Lower lobe of right lung (tissue), 2 donors: ENCODE results near the gene DAPL1. TPM values are rescaled to one million over a fixed set of nuclear protein-coding genes. Genes with fewer than 3 reads are reported as not detected.

Experiments used
- ATAC-seq, 2 donors: fragments of 200-7000 bp; cut with Tn5 transposase; one replicate each; pipeline ENCODE4 v1.9.1; 2020 to 2022; ENCODE audit warnings: mild to moderate bottlenecking in 2 of 2, moderate library complexity in 2 of 2
- DNase-seq: peaks from one replicate; pipeline ENCODE4 v3.0.0-alpha.2; 2020
- H3K27ac ChIP-seq: fragments of 200-600 bp; one replicate; pipeline ENCODE4 v1.8.0; 2022
- H3K27me3 ChIP-seq: fragments of 200-600 bp; one replicate; pipeline ENCODE4 v1.8.0; 2022; ENCODE audit warnings: low read depth
- H3K36me3 ChIP-seq: fragments of 200-600 bp; one replicate; pipeline ENCODE4 v1.8.0; 2022; ENCODE audit warnings: mild to moderate bottlenecking
- H3K4me1 ChIP-seq: fragments of 200-600 bp; one replicate; pipeline ENCODE4 v1.8.0; 2022
- H3K4me3 ChIP-seq: fragments of 200-600 bp; one replicate; pipeline ENCODE4 v1.8.0; 2022; ENCODE audit warnings: mild to moderate bottlenecking
- H3K9me3 ChIP-seq: fragments of 200-600 bp; one replicate; pipeline ENCODE4 v1.8.0; 2022
- intact Hi-C: fragments of 100-400 bp; cut with DNase I; formaldehyde crosslinking; loops from one replicate; pipeline ENCODE4 v1.11.0; 2022
- total RNA-seq: library from RNA; stranded (reverse); fragmentation: NEBNext Ultra II Directional; extraction: Animal tissue kit (Norgen Biotek cat#: 25700); gene quantifications from one replicate; pipeline ENCODE4 v1.2.1, GENCODE V29; 2021
- TF ChIP-seq, protein P1 (sequence below): fragments of 200-600 bp; IDR thresholded peaks from one replicate; pipeline ENCODE4 v1.8.0; 2022; ENCODE audit warnings: antibody characterized with exemption, mild to moderate bottlenecking
- donor health status: DM: no; HTN: yes; CAD: no; lungs with severe emphysema.

DAPL1 gene
- total RNA-seq, 1 donor from 2014 or later = not detected

DNA sequence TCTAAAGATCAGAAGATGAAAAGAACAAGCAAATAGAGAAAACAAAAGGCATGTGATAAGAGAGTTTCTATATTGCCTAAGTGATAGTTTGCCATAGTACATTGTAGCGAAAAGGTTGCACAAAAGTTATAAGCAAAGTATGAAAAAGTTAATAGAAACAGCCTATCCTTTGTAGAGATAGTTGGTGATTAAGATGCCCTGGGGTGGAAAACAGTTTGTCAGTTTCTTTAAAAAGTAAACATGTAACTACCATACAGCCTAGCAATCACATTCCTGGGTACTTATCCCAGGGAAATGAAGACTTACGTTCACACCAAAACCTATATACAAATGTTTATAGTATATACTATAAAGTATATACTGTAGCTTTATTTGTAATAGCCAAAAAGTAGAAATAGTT, 16.9 kb upstream of the DAPL1 start:
- DNase-seq (no peak), ATAC-seq (no peak)
- H3K4me1 ChIP-seq = no peaks in the 10 kb centered on the region
- H3K9me3 ChIP-seq = no peaks in the 10 kb centered on the region
- H3K27me3 ChIP-seq = no peaks in the 10 kb centered on the region
- no peaks in the 10 kb centered on the region for H3K36me3 ChIP-seq
- TF ChIP-seq, protein P1, sequence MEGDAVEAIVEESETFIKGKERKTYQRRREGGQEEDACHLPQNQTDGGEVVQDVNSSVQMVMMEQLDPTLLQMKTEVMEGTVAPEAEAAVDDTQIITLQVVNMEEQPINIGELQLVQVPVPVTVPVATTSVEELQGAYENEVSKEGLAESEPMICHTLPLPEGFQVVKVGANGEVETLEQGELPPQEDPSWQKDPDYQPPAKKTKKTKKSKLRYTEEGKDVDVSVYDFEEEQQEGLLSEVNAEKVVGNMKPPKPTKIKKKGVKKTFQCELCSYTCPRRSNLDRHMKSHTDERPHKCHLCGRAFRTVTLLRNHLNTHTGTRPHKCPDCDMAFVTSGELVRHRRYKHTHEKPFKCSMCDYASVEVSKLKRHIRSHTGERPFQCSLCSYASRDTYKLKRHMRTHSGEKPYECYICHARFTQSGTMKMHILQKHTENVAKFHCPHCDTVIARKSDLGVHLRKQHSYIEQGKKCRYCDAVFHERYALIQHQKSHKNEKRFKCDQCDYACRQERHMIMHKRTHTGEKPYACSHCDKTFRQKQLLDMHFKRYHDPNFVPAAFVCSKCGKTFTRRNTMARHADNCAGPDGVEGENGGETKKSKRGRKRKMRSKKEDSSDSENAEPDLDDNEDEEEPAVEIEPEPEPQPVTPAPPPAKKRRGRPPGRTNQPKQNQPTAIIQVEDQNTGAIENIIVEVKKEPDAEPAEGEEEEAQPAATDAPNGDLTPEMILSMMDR = no peak
- intact Hi-C loops = no loop called here
- no peak overlapping the region for H3K27ac ChIP-seq
- H3K4me3 ChIP-seq = no peak overlapping the region

DNA sequence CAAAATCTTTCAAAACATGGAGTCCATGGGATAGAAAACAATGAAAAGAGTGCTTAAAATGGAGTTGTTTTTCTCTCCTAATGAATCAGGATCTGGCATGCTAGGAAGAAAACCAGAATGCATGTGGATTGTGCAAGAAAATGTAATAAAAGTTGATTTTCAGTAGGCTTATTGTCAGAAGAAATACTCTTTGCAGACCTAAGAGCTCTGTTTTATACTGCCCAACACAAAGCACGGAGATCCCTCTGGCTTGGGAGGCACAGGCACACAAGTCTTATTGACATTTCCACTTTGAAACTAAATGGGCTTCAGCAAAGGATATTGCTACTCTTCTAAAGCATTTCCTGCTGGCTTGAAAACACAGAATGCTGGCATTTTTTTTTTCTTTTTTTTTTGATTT, 15.5 kb upstream of the DAPL1 start:
- no peaks in the 10 kb centered on the region for H3K4me1 ChIP-seq
- H3K27me3 ChIP-seq = no peaks in the 10 kb centered on the region
- no peaks in the 10 kb centered on the region for H3K36me3 ChIP-seq
- H3K9me3 ChIP-seq = no peaks in the 10 kb centered on the region
- ATAC-seq (no peak), DNase-seq (no peak)
- no peak overlapping the region for H3K4me3 ChIP-seq
- intact Hi-C loops = no loop called here
- no peak overlapping the region for H3K27ac ChIP-seq
- TF ChIP-seq, protein P1 = no peak

DNA sequence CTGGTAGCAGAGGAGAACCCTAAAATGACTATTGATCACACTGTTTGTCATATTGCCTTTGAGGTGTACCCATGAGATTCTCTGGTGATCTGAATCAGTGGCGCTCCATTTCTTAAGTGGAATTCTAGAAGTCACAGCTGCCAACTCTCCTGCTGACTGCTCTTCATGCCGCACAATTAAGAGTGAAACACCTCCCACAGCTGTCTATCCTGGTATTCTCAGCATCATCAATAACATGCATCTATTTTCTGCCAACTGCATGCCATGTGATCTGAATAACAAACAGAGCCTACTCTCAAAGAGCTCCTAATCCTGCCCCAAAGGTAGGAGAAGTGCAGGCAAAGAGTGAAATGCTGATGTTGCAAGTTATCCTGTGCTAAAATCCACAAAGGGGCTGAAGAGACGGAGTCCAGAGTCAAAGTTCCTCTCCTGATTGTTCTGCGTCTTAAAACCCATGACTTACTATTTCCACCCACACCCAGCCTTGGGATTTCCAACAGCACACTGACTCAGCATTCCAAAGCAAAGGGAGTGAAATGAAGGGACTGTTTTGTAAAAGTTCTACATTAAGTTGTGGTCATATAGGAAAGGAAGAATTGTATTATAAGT, 13.7 kb upstream of the DAPL1 start:
- H3K27ac ChIP-seq = no peak overlapping the region
- ATAC-seq = no peak

DNA sequence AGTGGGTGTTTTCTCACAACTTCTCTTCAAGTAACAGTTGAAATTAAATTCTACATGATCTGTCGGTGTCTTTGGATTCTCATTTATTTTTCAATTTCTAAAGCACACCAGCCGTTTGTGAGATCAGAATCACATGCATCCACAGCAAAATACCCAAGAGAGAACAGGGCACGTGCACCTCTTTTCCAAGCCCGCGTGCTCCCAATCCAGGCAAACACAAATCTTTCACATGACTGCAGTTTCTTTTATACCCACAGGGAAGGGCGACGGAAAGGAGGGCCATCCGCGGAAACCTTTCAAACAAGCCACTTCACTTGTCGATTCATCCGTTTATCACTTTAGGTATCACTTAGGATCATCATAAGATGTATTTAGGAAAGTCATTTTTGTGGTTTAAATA, 13.0 kb upstream of the DAPL1 start:
- DNase-seq = no peak
- Histone ChIP-seq H3K27me3 (no peaks in the 10 kb centered on the region), H3K9me3 (no peaks in the 10 kb centered on the region), H3K27ac (no peak overlapping the region), H3K4me1 (no peaks in the 10 kb centered on the region), H3K4me3 (no peak overlapping the region), H3K36me3 (no peaks in the 10 kb centered on the region)
- TF ChIP-seq, protein P1 = no peak
- ATAC-seq = no peak
- intact Hi-C loops = no loop called here

More for the DNA sequence above, 13.7 kb upstream of the DAPL1 start:
- no peaks in the 10 kb centered on the region for H3K9me3 ChIP-seq
- TF ChIP-seq, protein P1 = no peak
- H3K27me3 ChIP-seq = no peaks in the 10 kb centered on the region
- intact Hi-C loops = no loop called here
- no peak for DNase-seq
- no peaks in the 10 kb centered on the region for H3K36me3 ChIP-seq
- H3K4me3 ChIP-seq = no peak overlapping the region
- H3K4me1 ChIP-seq = no peaks in the 10 kb centered on the region

DNA sequence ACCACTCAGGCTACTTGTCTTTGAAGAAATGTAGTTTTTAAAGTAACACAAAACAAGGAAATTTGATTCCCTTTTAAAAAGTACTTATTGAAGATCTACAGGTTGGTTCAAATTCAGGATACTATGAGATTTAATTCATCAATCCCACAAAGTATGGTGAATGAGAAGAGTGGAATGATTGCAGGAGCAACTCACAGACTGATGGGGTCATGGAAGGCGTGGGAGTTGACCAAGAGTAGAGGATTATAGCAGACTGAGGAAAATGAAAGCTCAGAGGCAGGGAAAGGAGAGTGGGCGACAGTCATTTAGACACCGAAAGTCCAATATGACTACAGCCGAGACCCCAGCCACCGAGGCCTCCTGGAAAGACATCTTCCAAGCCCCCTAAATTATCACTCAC, 12.5 kb upstream of the DAPL1 start:
- Histone ChIP-seq H3K4me1 (no peaks in the 10 kb centered on the region), H3K9me3 (no peaks in the 10 kb centered on the region), H3K4me3 (no peak overlapping the region), H3K27me3 (no peaks in the 10 kb centered on the region), H3K27ac (no peak overlapping the region), H3K36me3 (no peaks in the 10 kb centered on the region)
- TF ChIP-seq, protein P1 = no peak
- ATAC-seq (no peak), DNase-seq (no peak)
- intact Hi-C loops = no loop called here
